K562 (cell line): ENCODE data around the gene SMARCA4. TPM values are rescaled to one million over a fixed set of nuclear protein-coding genes. Genes with fewer than 3 reads are reported as not detected.

Experiments
- ATAC-seq: fragments of 200-7000 bp; cut with Tn5 transposase; 3 replicates; pipeline ENCODE4 v1.9.1; 2020; ENCODE audit warnings: moderate library complexity
- BruUV-seq: library from RNA; stranded (reverse); fragments of 400-500 nt; replicated peaks from 2 replicates; lab custom pipeline; 2021; lab: Mats Ljungman, UMichigan
- CTCF ChIA-PET: fragments of 300-600 bp; formaldehyde crosslinking; extraction: SDS; loops from one replicate; lab custom pipeline; 2021; ENCODE audit warnings: low intra/inter-chr PET ratio; lab: Yijun Ruan, JAX
- POLR2A ChIA-PET: fragments of 300-600, 350-650 bp; sonication (Branson Sonifier 250); formaldehyde crosslinking; extraction: SDS; loops from one replicate; lab custom pipeline; 2021; ENCODE audit warnings: antibody characterized with exemption, inconsistent platforms; lab: Yijun Ruan, JAX
- DNase-seq, 4 experiments: peaks; one replicate each; pipeline versions ENCODE4 v3.0.0 to v3.0.0-alpha.2; 2011 to 2018; ENCODE audit warnings: low spot score in 3 of 4, mixed read lengths in 3 of 4; ENCODE audit errors: extremely low read depth in 1 of 4
- FAIRE-seq: peaks from 2 replicates; lab custom pipeline; 2011; peaks lifted over from hg19 to GRCh38; lab: Jason Lieb, UNC
- H2AFZ ChIP-seq: 2 replicates; pipeline ENCODE4 v1.6.0; 2011; ENCODE audit warnings: low read depth, low read length, control low read depth, inconsistent platforms
- H3K27ac ChIP-seq: fragments of 200-600 bp; 3 replicates; pipeline ENCODE4 v1.8.0; 2011; ENCODE audit warnings: low read depth, mild to moderate bottlenecking, control low read depth, inconsistent platforms, low read length, moderate library complexity, mixed read lengths; ENCODE audit errors: extremely low read depth
- H3K27me3 ChIP-seq, 2 experiments: fragments of 300-600 bp in 1 of 2; 2 replicates in 1 of 2; 3 replicates in 1 of 2; pipeline versions ENCODE4 v1.6.0 to v1.8.0; 2011; ENCODE audit warnings: inconsistent platforms in 2 of 2, low read length in 2 of 2, mild to moderate bottlenecking in 1 of 2, mixed read lengths in 1 of 2, moderate library complexity in 1 of 2; ENCODE audit not compliant: control insufficient read depth in 2 of 2, insufficient read depth in 2 of 2
- H3K36me3 ChIP-seq: fragments of 300-600 bp; 3 replicates; pipeline ENCODE4 v1.8.0; 2011; ENCODE audit warnings: mild to moderate bottlenecking, low read length, inconsistent platforms; ENCODE audit not compliant: control insufficient read depth, insufficient read depth
- H3K4me1 ChIP-seq, 2 experiments: fragments of 200-600 bp in 1 of 2; replicated peaks in 1 of 2; 2 replicates in 1 of 2; 3 replicates in 1 of 2; pipeline versions ENCODE4 v1.5.1 to v1.8.0; 2011; ENCODE audit warnings: inconsistent platforms in 2 of 2, low read length in 2 of 2, mild to moderate bottlenecking in 1 of 2, mixed read lengths in 1 of 2, moderate library complexity in 1 of 2; ENCODE audit not compliant: control insufficient read depth in 2 of 2, insufficient read depth in 2 of 2
- H3K4me2 ChIP-seq: 2 replicates; pipeline ENCODE4 v1.6.1; 2011; ENCODE audit warnings: low read length, control low read depth, inconsistent platforms, mixed read lengths; ENCODE audit not compliant: insufficient read depth
- H3K4me3 ChIP-seq: fragments of 200-600 bp; sonication (generic), shearing (Covaris generic); 2 replicates; pipeline ENCODE4 v1.5.1; 2016; ENCODE audit warnings: control low read depth, inconsistent platforms
- H3K79me2 ChIP-seq: fragments of 200-600 bp; 3 replicates; pipeline ENCODE4 v1.8.0; 2011; ENCODE audit warnings: low read length, inconsistent platforms; ENCODE audit not compliant: control insufficient read depth, insufficient read depth
- H3K9ac ChIP-seq, 2 experiments: 2 replicates each; pipeline versions ENCODE4 v1.6.0 to v1.6.1; 2011; ENCODE audit warnings: low read depth in 2 of 2, low read length in 2 of 2, control low read depth in 1 of 2, inconsistent platforms in 1 of 2, mild to moderate bottlenecking in 1 of 2, mixed read lengths in 1 of 2; ENCODE audit not compliant: insufficient read depth in 1 of 2
- H3K9me1 ChIP-seq: one replicate; pipeline ENCODE4 v1.6.0; 2011; ENCODE audit warnings: inconsistent platforms, mild to moderate bottlenecking, low read length, moderate library complexity; ENCODE audit not compliant: control insufficient read depth, insufficient read depth
- H3K9me3 ChIP-seq: replicated peaks from 2 replicates; pipeline ENCODE4 v1.5.1; 2011; ENCODE audit warnings: low read depth, low read length, inconsistent platforms; ENCODE audit not compliant: control insufficient read depth, insufficient read depth
- H4K20me1 ChIP-seq: replicated peaks from 2 replicates; pipeline ENCODE4 v1.6.1; 2011; ENCODE audit warnings: low read length, inconsistent platforms, mixed read lengths; ENCODE audit not compliant: control insufficient read depth, insufficient read depth
- CHD1 ChIP-seq: fragments of 200-600 bp; sonication (generic); IDR thresholded peaks from one replicate; pipeline ENCODE4 v1.6.1; 2012; ENCODE audit warnings: mild to moderate bottlenecking, moderate library complexity, low read length, inconsistent platforms
- CXXC5 ChIP-seq: fragments of 250-450 bp; sonication (Bioruptor Pico); IDR thresholded peaks from 2 replicates; pipeline ENCODE4 v1.8.0; 2022; ENCODE audit warnings: inconsistent platforms, mild to moderate bottlenecking, moderate library complexity
- SAP30 ChIP-seq: fragments of 200-600 bp; sonication (generic); IDR thresholded peaks from 2 replicates; pipeline ENCODE4 v1.6.1; 2012; ENCODE audit warnings: borderline replicate concordance, low read depth, mild to moderate bottlenecking, moderate library complexity, low read length, control low read depth, inconsistent platforms; ENCODE audit not compliant: insufficient read depth, poor library complexity, severe bottlenecking
- SIX5 ChIP-seq, 2 experiments: IDR thresholded peaks; 2 replicates each; pipeline ENCODE4 v1.6.1; 2011; ENCODE audit warnings: low read length in 2 of 2, borderline replicate concordance in 1 of 2, low read depth in 1 of 2, mild to moderate bottlenecking in 1 of 2, moderate library complexity in 1 of 2; ENCODE audit not compliant: insufficient read depth in 1 of 2
- ZFPM2 ChIP-seq: fragments of 250-450 bp; sonication (Bioruptor Pico); IDR thresholded peaks from 2 replicates; pipeline ENCODE4 v1.5.1; 2022; ENCODE audit warnings: mild to moderate bottlenecking
- ZNF253 ChIP-seq: fragments of 250-450 bp; sonication (Bioruptor Pico); conservative IDR thresholded peaks from 2 replicates; pipeline ENCODE4 v1.6.1; 2021; ENCODE audit warnings: mild to moderate bottlenecking
- WGBS: fragments of 100-300 bp; shearing (Covaris generic); methylation state at CpG from one replicate; pipeline ENCODE4 v1.1.6; 2016; ENCODE audit warnings: low coverage, mixed read lengths; ENCODE audit not compliant: insufficient coverage; ENCODE audit errors: missing lambda C conversion rate; 5-methylcytosine and 5-hydroxymethylcytosine counted together
- in situ Hi-C: fragments of 300-500 bp; cut with MboI; formaldehyde crosslinking; loops from 4 replicates; pipeline ENCODE4 v1.15.0; 2018; ENCODE audit warnings: inconsistent platforms, mixed read lengths
- intact Hi-C: fragments of 100-400 bp; cut with micrococcal nuclease; formaldehyde crosslinking; loops from 2 replicates; pipeline ENCODE4 v1.14.2; 2022
- polyA plus RNA-seq, 8 experiments: library from polyadenylated mRNA; depleted of rRNA in 4 of 8; stranded (reverse) in 5 of 8; unstranded in 3 of 8; fragments of >200 nt; fragmentation: Nextera tagmentation in 2 of 8; fragmentation: Illumina TruSeq in 1 of 8; extraction: Ambion mirVana in 2 of 8; extraction: Trizol in 1 of 8; gene quantifications; 2 replicates each; pipeline versions ENCODE4 v1.2.1 to v1.2.3, GENCODE V29; 2011 to 2014; ENCODE audit warnings: inconsistent platforms in 1 of 8, missing spikeins in 1 of 8
- total RNA-seq, 7 experiments: library from RNA; depleted of rRNA in 6 of 7; stranded (reverse); fragments of >200 nt in 6 of 7; fragmentation: Illumina TruSeq in 2 of 7; extraction: Trizol in 2 of 7; gene quantifications; 2 replicates each; pipeline versions ENCODE4 v1.2.1 to v1.2.3, GENCODE V29; 2011 to 2021; ENCODE audit warnings: low replicate concordance in 1 of 7

The SMARCA4 gene
- total and polyA plus RNA-seq, 9 of the 15 experiments (the other 6 are each of a cell fraction or from before 2014, with no cell fraction given) = 19.3 to 207 (median 52.1) TPM

- H3K79me2 ChIP-seq = no peaks in the 10 kb centered on the region
- H3K27ac ChIP-seq = no peak overlapping the region
- no peaks in the 10 kb centered on the region for H3K9me3 ChIP-seq
- DNase-seq (no peak), ATAC-seq (no peak), FAIRE-seq (no peak)
- H3K4me1 ChIP-seq = peaks cover 0 to 9% of the 10 kb centered on the region in 2 experiments; a peak in 2 of 5 replicates
- no peak overlapping the region for H3K4me2 ChIP-seq
- no peaks in the 10 kb centered on the region for H3K27me3 ChIP-seq
- POLR2A ChIA-PET = interaction anchor here (0.7 kb wide), 1 partner anchor 334 kb away, joined by 3 read pairs; no protein-coding TSS in a partner anchor
- TF ChIP-seq CHD1 (no peak), SAP30 (no peak), ZNF253 (CRISPR knock-in tag) (no peak), CXXC5 (CRISPR knock-in tag) (no peak)
- CTCF ChIA-PET = no interaction called here
- H3K4me3 ChIP-seq = no peak overlapping the region
- no peak overlapping the region for H2AFZ ChIP-seq
- in situ Hi-C loops = no loop called here
- no peaks in the 10 kb centered on the region; the same call in 1 of the 2 replicates for H4K20me1 ChIP-seq
- BruUV-seq = no TSS peak
- H3K9me1 ChIP-seq = no peaks in the 10 kb centered on the region
- 93% methylated on average over 4 of the region's 4 CpGs for WGBS
- no peak overlapping the region for H3K9ac ChIP-seq
- H3K36me3 ChIP-seq = peaks cover 78% of the 10 kb centered on the region; the same call in 2 of the 3 replicates
- intact Hi-C loops = no loop called here
Observed at GRCh38 chr19:11053817-11054195, 93.0 kb downstream of the SMARCA4 start.

- Histone ChIP-seq H3K36me3 (peaks cover 76% of the 10 kb centered on the region; the same call in 2 of the 3 replicates), H3K79me2 (no peaks in the 10 kb centered on the region), H3K9ac (no peak overlapping the region), H3K27me3 (no peaks in the 10 kb centered on the region), H3K4me3 (no peak overlapping the region), H3K9me3 (no peaks in the 10 kb centered on the region), H4K20me1 (no peaks in the 10 kb centered on the region; the same call in 1 of the 2 replicates), H3K27ac (no peak overlapping the region), H3K9me1 (no peaks in the 10 kb centered on the region), H3K4me2 (no peak overlapping the region), H2AFZ (no peak overlapping the region)
- BruUV-seq = no TSS peak
- FAIRE-seq (no peak), ATAC-seq (no peak), DNase-seq (no peak)
- POLR2A ChIA-PET = no interaction called here
- intact Hi-C loops = no loop called here
- no peak for TF ChIP-seq SIX5 (IDR thresholded peaks at IDR 0.05; ENCODE audit: borderline replicate concordance in 1 of 2, insufficient read depth in 1 of 2, low read depth in 1 of 2, low read length in 2 of 2)
- TF ChIP-seq ZFPM2 (CRISPR knock-in tag) = no peak
- TF ChIP-seq, all 486 proteins: peak for 0
- in situ Hi-C loops = no loop called here
- WGBS = 86% methylated on average over 8 of the region's 8 CpGs
- CTCF ChIA-PET = no interaction called here
- peaks cover 0 to 9% of the 10 kb centered on the region in 2 experiments; a peak in 2 of 5 replicates for H3K4me1 ChIP-seq
Observed at GRCh38 chr19:11054200-11054599, 93.4 kb downstream of the SMARCA4 start.
